NCI-H146 (cell line): ENCODE results near the gene SEMA5A.
"Not testable (repeated sequence)": the region's sequence is repeated elsewhere in the genome, so short reads cannot be mapped to it uniquely, and the experiment has no call there.

ENCODE experiments used
- DNase-seq: peaks from one replicate; lab custom pipeline; 2025; lab: John Stamatoyannopoulos, UW

The SEMA5A gene

GRCh38 chr5:9440517-9440916 lies 105.4 kb downstream of the SEMA5A start:
- no peak for DNase-seq

- DNase-seq: no peak
These were observed 106.2 kb downstream of the SEMA5A start for GRCh38 chr5:9439531-9440292.

DNA sequence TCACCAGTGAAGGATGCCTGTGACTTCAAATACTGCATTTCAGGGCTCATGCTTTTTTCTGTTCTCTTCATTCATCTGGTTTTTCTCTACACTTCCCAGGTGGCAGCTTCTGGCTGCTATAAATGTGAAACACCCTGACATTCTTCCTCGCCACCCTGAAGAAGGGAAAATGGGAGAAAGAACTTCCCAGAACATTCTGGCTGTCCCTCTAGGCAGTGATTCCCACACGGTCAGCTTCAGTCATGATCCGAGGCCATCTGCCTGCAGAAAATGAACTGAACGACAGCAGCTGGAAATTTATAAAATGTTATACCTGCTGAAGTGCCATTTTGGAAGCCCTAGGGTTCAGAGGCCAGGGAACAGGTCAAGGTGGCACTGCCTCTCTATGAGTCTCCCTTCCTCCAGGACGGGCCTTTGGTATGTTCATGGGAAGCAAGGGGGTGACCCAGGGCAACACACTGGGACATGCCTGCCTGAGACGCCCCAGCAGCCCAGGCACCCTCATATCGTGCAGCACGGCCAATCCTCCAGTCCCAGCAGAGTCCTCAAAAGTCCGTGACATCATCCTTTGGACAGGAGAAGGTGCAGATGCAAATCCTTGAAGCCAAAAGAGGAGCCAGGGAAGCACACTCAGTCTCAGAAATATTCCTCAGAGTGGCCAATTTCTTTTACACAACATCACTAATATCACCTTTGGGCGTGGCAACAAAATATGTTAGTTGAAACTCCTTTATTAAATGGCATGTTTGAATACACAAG lies 107.1 kb downstream of the SEMA5A start:
- DNase-seq: no peak

GRCh38 chr5:9437741-9438240 lies 108.1 kb downstream of the SEMA5A start:
- DNase-seq: no peak

DNA sequence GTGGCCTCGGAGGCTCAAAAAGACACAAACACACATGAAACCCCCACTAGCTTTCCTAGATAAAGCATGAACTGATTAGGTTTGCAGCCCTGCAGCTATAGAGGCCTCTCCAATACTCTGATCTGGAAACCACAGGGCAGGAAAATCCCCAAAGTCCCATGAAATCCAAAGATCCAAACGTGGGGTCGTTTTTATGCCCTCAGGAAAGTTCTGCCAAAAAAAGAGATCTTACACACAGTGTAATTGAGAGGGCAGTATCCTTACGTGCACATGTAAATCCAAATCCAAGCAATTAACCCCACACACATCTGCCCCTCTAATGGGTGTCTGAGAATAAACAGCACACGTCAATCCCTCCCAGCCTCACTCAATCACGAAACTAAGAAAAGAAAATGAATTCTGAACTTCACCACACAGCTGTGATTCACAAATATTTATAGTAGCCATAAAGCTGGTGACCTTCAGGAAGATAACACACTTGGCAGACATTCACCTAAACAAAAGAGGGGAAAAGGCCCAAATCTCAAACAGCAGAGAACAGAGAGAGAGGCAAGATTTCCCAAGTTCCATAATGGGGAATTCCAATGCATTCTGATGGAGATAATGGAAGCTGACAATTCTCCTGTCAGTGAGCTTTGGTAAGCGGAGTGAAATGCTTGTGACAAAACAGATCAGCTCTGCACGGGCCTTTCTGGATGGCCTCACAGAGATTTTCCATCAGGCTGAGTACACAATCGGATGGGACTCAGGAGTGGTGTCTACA lies 114.2 kb downstream of the SEMA5A start:
- DNase-seq: no peak

DNA sequence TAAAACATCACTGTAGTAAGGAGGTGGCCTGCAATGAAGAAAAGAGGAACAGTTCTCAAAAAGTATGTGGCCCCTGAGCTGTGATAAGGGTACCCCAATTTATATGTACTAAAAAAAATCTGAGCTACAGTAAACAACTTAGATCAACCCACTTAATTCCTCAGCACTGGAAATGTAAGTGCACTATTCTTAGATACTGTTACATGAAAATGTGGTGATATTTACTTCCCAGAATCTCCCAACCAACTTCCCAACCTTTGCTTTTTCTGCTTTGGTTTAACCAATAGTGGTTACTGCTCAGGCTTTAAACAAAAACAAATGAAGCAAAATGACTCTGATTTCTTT lies 114.8 kb downstream of the SEMA5A start:
- DNase-seq: no peak

DNA sequence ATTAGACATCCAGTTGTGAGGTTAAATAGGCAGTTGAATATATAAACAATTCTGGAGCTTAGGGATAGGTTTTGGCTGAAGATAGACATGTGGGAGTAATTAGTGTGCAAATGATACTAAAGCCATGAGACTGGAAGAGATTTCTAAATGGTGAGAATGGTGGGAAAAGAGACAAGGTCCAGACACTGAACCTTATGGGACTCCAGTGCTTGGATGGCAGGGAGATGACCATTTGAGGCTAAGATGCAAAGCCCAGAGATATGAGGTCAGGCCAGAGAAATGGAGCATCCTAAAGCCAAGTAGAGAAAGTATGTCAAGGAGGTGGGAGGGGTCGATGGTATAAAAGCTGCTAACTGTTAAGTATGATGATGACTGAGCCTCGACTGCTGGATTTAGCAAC lies 115.6 kb downstream of the SEMA5A start:
- DNase-seq: no peak

- DNase-seq: no peak
These were observed 116.1 kb downstream of the SEMA5A start for GRCh38 chr5:9429691-9430215.

GRCh38 chr5:9428272-9428671 lies 117.6 kb downstream of the SEMA5A start:
- DNase-seq: no peak

DNA sequence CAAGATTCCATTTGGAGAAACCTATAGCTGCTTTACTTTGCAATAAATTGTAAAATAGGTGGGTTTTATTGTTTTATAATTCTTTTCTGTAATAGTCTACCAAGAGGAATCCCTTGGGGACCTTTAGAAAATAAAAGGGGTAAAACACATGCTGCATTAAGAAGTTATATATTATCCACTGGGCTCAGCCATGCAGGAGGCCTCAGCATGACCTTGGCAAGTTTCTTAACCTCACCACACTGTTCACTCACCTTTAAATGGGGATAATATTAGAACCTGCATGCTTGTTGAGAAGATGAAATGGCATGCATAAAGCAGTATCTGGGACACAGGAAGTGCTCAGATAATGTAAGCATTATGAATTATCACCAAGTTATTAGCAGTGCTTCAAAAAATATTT lies 120.2 kb downstream of the SEMA5A start:
- DNase-seq: no peak

GRCh38 chr5:9423571-9423970 lies 122.3 kb downstream of the SEMA5A start:
- DNase-seq: no peak

DNA sequence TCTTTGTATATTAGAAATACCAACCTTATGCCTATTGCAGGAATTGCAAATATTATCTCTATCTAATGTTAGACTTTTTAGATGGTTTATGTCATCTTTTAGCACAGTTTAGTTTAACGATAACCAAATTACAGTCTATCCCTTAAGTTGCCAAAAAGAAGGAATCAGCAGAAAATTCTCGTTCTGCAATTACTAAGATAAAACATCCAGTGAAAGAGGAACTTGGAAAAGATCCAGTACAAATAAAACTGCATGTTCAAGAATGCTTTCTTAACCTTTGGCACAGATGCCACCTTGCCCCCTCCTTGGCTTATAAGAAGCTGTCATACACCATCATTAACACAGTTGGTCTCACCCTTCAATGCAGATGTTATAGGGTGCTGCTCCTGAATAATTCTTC lies 124.0 kb downstream of the SEMA5A start:
- no peak for DNase-seq

DNA sequence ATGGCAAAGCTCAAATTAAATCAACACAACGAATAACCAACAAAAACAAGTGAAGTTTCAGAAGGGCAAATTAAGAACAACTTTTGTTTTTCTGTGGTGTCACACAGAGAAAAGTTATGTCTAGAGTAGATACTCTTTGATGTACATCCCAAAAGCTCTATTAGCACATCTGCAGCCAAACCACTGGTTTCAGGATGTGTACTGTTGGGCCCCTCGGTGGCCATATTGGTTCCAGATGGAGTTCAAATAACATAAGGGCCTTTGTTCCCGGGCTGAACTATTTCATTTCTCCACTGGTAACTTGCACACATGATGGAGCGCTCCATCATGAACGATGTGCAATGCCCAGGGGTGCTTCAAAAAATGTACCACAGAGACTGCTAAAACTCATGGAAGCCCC lies 126.1 kb downstream of the SEMA5A start:
- DNase-seq: no peak

GRCh38 chr5:9415566-9415965 lies 130.3 kb downstream of the SEMA5A start:
- no peak for DNase-seq

DNA sequence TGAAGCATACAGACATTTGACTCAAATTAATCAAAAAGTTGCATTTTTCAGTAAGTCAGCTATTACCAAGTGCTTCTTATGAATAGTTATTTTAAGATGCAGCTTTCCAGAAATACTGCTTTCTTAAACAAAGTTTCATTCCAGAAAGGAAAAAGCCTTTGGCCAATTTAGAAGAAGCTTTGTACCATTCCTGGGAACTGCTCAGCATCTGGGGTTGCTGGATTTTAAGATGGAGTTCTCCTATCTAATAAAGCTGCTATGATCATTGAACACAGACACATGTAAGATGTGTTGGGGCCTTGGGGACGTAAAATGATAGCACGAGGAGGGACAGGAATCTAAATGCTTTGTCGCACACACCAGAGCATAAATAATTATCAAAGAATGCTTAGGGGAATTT lies 130.8 kb downstream of the SEMA5A start:
- DNase-seq: no peak

- no peak for DNase-seq
These were observed 134.7 kb downstream of the SEMA5A start for GRCh38 chr5:9411142-9411541.

DNA sequence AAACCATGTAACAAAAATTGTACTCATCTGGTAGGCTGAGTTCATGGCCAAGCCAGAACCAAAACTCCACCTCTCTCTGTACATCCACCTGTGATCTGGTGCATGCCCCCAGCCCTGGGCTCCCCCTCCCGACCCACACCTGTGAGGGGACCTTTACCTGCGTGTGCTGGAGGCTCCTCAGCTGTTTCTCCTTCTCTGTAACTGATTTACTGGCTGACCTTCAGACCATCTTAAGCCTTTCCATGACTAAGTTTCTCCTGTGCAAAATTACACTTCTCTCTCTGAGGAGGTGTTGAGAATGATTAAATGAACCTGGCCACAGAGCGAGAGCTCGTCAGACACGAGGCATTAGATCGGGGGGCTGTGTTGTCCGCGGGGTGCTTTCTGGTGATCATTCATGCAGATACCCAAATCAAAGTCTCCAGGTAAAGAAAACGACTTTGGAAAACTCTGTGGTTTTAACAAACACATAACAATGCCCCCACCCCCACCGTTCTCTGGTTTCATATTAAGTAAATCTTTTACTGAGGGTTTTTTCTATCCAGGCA lies 136.4 kb downstream of the SEMA5A start:
- no peak for DNase-seq

DNA sequence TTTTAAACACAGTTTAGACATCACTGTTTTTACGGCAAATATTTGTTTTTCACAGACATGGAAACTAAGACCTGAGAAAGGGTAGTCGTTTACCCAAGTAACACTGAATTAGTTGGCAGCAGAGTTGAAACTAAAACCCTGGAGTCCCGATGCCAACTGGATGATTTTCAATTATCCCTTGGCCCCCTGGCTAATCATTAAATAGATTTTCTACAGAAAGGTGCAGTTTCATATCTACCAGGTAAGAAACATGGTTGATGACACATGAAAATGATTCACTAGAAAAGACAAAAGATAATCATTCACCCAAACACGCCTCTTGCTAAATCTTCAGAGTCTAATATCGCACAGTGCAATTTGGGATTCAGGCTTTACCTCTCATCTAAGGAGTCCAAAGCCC lies 136.9 kb downstream of the SEMA5A start:
- DNase-seq: no peak

DNA sequence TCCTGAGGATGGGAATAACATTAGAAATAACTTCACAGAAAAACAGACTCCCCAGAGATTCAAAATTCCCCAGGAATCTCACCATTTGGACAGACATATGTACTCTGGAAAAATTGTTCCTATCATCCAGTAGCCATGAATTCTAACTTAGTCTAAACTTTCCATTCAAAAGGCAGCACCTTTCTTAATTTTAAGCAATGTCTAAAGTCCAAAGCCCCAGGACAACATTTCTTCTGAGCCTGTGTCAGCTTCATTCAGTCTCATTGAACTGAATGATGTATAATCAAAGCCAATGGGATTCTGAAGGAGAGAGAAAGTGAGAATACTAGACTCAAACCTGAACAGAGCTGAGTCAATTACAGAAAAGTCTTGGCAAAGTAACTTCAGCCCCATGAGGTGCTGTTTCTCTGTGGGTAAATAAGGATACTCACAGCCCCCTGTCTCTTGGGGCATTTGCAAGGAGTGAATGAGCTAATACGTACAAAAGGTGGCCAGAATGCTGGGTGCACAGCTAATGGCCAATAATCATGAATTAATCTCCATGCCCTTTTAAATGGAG lies 140.6 kb downstream of the SEMA5A start:
- DNase-seq: no peak

DNA sequence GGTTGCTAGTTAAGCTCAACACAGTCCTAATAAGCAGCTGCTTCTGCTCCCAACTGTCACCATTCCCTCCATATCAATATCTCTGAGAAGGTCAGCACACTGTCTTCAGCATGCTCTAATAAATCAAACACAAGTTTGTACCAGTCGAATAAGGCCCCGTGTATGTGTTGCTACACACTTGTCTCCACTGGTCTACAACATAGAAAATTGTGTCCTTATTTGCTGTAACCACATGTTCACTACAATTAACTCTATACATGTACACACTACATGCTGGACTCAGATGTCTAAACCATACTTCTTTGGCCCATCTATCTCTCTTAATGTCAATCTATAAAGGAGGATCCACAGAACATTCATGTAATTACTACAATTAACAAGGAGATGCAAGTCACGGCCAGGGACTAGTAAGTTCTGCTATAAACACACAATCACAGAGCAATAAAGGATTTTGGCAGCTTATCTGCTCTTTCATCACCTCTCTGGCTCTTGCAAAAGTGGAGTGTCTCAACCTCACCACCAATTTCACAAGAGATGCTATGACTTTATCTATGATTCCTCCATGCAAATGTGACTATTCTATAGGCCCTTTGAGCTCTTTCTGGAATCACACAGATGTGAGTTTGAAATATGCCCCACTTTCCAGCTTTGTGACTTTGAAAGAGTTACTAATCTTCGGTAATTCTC lies 143.9 kb downstream of the SEMA5A start:
- DNase-seq: no peak

- DNase-seq: not testable (repeated sequence)
These were observed 146.1 kb downstream of the SEMA5A start for GRCh38 chr5:9399783-9400182.
